HG03103 (cell line): ENCODE measurements around the gene H2BW1.
"Not testable (repeated sequence)": the region's sequence is repeated elsewhere in the genome, so short reads cannot be mapped to it uniquely, and the experiment has no call there.

Experiments
- ATAC-seq: cut with Tn5 transposase; IDR thresholded peaks from one replicate; pipeline ENCODE4 v1.9.1; 2021; ENCODE audit warnings: low read depth; ENCODE audit not compliant: unreplicated experiment

The H2BW1 gene

GRCh38 chrX:104013606-104014005 is at the start of gene H2BW1:
Gene H2BW1, minus strand, starts transcription at chrX:104013708. Its CDS starts 132 bp downstream, at chrX:104013576.
- no peak for ATAC-seq

- not testable (repeated sequence) for ATAC-seq
These were observed 49.1 kb upstream of the H2BW1 start for GRCh38 chrX:104062636-104063035.

GRCh38 chrX:104054956-104055355 is 41.4 kb upstream of the H2BW1 start:
- ATAC-seq = not testable (repeated sequence)

- ATAC-seq = no peak
These were observed 33.7 kb upstream of the H2BW1 start for GRCh38 chrX:104047171-104047570.

- ATAC-seq = no peak
These were observed 32.1 kb upstream of the H2BW1 start for GRCh38 chrX:104045642-104046041.

GRCh38 chrX:104041003-104041402 is 27.5 kb upstream of the H2BW1 start:
- no peak for ATAC-seq

- ATAC-seq = no peak
These were observed 26.4 kb upstream of the H2BW1 start, which contains the start of gene H2BW2 for GRCh38 chrX:104039689-104040505. Gene H2BW2, plus strand, starts transcription at chrX:104039956. Its CDS starts 39 bp downstream, at chrX:104039995.

GRCh38 chrX:104018126-104018525 is 4.6 kb upstream of the H2BW1 start:
- ATAC-seq = no peak

- not testable (repeated sequence) for ATAC-seq
These were observed 2.1 kb upstream of the H2BW1 start for GRCh38 chrX:104015576-104015975.

GRCh38 chrX:104013158-104013557 is 350 bp downstream of the H2BW1 start:
- no peak for ATAC-seq

- no peak for ATAC-seq
These were observed 4.7 kb downstream of the H2BW1 start for GRCh38 chrX:104008831-104009230.

- no peak for ATAC-seq
These were observed 14.3 kb downstream of the H2BW1 start for GRCh38 chrX:103999234-103999633.

- not testable (repeated sequence) for ATAC-seq
These were observed 30.0 kb downstream of the H2BW1 start for GRCh38 chrX:103983508-103983907.

GRCh38 chrX:103962411-103963278 is 50.9 kb downstream of the H2BW1 start, which contains the start of gene TMSB15B:
Gene TMSB15B, plus strand, starts transcription at chrX:103962627.
- ATAC-seq = peak; percentile 98
